ENCODE measurements around the gene CDH26.

- TF ChIP-seq CTCF (IDR thresholded peaks at IDR 0.05) (no peak), POLR2A (IDR thresholded peaks at IDR 0.05) (no peak)
Measured at GRCh38 chr20:60063739-60064380, 105.6 kb downstream of the CDH26 start.

Data from esophagus squamous epithelium (tissue), 4 donors.